ENCODE measurements around the gene SORBS1.

Gene SORBS1

DNA sequence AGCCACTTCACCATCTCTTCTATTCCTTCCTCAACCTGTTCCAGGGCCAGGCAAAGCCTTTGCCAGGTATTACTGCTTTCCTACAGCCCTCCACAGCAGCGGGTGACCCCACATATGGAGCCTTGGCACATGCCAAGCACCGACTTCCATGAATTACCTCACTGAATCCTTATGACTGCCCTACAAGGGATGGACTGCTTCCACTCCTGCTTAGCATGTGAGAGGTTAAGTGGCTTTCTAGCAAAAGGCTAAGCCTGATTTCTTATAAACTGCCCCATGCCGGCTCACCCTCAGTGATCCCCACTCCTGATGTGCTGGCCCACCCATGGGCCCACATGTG lies 226.4 kb downstream of the SORBS1 start:
- DNase-seq: no peak

DNA sequence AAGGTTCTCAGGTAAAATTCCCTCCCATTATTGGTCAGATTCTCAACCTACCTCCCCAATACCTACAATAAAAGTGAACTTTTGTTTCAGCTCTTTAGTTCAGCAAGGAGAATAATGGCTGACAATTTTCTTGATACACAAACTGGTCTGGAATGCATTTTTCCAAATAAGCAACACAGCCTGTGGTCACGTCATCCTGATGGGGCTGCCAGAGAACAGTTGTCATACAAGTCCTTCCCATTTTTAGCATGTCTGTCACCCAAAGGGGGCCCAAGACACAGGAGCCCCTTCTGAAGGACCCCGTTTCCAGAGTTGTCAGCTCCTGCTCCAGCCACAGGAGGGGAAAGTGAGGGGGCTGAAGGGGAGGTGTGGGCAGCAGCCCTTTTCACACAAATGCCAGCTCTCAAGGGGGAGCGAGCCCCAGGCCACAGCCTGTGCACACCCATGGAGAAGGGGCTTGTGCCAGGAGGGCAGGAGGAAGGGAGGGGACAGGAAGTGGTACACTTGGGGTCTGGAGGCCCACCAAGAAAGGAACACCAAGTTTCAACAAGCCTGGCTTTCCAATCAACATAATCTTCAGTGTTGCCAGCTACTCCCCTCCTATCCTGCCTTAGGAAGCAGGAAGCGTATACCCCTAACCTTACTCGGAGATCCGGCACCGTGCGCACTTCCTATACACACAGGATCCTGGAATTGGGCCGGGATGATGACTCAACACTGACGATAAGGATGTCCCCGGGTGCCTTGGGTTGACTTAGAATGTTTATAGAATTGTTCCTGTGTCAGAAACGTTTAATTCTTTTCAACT lies 227.0 kb downstream of the SORBS1 start:
- DNase-seq: no peak

DNA sequence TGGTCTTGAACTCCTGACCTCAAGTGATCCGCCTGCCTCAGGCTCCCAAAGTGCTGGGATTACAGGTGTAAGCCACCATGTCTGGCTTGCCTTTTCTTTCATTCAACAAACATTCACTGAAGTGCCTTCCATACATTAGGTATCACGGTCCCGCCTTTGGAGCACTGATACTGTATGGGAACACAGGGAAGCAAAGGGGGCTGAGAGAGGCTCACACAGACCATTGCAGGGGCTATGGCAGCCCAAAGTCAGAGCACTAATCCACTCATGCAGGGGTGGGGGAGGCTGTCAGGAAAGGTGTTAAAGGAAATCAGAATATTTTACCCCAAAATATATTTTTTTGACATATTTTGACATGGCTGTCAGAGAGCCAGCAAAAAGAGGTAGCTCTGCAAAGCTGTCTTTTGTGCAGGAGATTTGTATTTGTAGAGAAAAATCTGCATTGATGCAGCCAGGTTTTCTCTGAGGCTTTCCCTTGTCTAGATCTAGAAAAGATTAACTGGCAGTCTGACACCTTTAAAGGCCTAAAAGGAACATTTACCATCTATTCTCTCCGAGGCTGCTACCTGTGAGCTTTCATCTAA lies 228.4 kb downstream of the SORBS1 start:
- no peak for DNase-seq

DNA sequence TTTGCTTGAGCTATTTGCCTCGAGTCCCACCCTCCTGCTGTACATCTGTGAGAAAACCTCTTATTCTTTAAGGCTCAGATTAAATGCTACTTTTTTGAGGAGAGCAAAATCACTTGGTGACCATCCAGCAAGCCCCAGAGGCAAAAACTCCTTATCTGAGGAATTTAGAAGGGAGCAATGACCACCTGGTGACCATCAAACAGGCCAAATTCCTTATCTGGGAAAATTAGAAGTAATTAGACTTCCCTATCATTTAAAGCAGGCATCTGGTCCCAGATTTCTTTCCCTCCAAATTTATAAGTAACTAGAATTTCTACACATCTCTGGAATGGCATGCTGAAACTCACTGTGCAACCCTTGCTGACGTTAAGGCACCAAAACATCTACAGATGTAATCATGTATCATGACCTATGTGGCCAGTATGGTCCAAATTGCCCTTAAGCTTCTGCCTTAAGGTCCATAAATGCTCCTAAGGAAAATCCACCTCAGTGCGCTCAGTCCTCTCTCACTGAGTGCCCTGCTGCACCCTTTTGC lies 229.5 kb downstream of the SORBS1 start:
- DNase-seq: no peak

DNA sequence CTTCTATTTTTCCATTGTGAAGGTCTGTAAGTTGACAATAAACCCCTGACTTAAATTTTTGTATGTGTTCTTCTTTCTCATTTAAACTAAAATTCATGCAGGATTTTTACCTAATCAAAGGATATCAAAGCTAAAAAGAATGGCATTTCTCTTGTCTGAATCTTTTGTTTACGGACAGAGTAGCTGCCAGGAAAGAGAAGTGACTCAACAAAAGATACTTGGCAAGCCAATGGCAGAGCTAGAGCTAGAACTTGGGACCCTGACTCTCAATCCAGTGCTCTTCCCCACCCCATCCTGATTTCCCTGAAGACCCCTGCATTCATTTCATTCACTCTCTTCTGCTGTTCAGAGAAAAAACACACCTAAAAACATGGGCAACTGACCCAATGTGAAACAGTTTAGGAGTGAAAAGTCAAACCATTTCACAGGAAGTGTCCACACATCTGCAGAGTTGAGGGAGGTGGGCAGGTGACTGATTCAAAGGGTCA lies 230.2 kb downstream of the SORBS1 start:
- DNase-seq: no peak

DNA sequence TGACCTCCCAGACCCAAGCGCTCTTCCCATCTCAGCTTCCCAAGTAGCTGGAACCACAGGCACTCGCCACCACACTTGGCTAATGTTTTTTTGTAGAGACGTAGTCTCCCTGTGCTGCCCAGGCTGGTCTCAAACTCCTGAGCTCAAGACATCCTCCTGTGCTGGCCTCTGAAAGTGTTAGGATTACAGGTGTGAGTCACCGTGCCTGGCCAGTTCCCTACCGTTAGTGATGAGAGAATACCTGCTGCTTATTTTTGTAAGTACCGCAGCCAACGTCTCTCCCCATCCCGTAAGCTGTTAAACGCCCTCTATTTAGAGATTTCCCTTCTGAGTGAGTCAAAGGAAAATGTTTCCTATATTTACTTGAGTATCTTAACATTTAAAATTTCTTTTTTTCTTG lies 231.9 kb downstream of the SORBS1 start:
- no peak for DNase-seq

DNA sequence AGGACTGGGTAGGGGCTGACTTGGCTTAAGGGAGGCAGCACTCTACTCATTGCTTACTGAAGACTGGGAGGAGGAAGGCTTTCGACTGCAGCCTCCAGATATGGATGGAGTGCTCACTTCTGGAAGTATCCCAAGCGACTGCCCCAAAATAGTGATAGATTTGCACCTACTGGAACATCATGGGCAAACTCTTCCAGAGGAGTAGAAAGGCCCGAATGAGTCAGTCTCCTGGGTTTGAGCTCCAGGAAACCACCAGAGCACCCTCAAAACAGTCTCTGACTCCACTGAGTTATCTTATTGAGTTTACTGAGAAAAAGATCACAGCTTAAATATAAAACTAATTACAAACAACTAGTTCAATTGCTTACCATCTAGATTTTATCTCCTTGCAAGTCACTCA lies 233.2 kb downstream of the SORBS1 start:
- no peak for DNase-seq

DNA sequence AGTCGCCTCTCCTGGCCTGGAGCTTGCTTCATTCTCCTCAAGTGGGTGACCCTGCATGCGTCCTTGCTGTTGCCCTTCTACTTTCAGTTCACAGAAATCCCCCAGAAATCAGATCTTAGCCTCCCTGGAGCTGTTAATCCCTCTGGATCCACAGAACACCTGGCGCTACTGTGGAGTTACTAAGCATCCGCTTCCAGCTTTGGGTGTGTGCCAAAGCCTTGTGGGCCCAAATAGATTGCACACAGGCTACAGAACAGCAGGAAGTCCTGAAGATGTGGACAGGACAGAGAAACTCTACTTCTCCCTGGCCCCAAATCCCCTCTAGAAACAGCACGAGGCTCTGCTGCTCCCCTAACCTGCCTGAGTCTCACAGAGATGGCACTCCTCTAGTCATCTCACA lies 233.8 kb downstream of the SORBS1 start:
- DNase-seq: no peak

DNA sequence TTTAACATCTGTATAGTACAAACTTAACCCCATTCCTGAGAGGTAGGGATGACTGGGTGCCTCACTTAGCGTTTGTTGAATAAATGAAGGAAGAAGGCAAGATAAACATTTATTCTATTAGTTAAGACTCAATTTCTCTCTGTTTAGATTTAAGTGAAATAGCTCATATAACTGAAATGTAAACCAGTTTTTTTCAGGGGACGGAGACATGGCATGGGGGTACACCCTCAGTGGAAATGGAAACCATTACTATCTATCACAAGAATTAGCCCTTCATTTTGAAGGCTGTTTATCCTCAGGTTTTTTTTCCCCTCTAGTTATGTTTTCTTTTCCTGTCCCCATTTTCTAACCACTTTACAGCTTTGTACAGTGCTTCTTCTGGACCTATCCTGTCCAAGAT lies 234.8 kb downstream of the SORBS1 start:
- DNase-seq: no peak

DNA sequence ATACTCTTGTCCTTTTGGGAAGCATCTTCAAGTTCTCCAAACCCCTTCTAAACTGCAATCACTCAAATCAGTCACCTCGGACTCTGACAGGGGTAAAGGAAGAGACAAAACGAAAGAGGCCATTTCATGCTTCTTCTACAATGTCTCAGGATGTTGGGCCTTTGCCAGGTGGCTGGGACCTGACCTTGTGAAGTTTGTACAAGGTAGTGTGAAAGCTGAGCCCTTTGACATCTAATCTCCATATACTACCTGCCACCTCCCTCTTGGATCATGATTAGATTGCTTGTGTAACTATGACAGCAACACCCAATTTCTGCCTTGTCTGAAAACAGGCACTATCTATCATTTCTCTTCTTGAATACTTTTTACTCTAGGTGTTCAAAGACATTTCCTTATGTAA lies 235.3 kb downstream of the SORBS1 start:
- no peak for DNase-seq

DNA sequence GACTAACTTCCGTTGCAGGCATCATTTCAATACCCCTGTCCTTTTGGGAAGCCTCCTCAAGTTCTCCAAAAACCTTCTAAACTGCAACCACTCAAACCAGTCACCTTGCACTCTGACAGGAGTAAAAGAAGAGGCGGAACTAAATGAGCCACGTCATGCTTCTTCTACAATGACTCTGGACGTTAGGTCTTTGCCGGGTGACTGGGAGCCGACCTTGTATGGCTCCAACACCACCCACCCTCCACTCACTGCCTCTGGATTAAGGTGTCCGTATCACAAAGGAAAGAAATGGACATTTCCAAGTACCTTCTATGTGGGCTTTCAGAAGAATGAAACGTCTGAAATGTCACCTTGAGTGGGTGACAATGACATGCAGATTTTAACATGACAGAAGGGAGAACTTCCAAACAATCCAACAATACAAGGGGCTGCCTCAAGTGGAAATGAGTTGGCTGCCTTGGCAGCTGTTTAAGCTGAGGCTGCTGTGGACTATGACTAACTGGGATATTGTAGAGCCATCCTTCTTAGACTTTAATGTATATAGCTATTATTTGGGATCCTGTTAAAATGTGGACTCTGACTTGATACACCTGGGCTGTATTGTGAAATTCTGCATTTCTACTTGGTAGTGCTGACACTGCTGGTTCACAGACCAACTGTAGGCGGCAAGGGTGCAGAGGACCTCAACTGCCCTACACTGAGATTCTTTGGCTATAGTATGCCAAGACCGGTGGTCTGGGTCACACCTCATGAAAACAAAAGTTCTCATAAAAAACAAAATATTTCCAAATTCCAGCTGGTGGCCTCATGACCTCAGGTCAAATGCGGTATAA lies 236.5 kb downstream of the SORBS1 start:
- DNase-seq: no peak

DNA sequence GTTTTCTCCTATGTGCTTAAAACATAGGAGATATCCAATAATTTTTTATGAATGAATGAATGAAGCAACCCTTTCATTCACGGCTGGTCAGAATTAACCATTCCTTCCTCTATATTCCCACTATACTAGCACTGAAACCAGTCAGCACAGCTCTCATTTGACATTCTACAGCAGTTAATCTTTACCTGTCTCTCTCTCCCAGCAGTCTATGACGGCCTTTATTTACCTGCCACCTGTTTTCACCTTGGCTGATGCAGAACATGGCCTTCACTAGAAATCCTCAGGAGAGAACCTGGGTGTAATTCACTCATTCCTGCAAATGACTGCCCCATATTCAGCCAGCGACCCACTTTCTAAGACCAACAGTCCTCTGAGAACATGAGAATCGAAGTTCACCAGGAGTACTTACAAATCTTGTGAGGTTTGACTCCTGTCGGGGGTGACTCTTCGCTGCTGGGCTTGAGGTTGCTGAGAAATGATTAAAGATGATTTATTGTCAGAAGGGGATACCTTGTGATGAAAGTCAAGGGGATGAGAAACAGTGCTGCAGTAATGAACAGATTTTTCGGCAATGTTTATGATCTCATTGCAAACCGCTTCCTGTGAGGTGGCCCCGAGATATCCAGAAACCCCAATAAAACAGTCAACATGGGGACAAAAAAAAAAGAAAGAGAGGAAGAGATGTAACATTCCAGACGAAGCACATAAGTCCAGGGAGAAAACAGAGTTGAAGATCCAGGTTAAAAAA lies 239.4 kb downstream of the SORBS1 start:
- DNase-seq: no peak

DNA sequence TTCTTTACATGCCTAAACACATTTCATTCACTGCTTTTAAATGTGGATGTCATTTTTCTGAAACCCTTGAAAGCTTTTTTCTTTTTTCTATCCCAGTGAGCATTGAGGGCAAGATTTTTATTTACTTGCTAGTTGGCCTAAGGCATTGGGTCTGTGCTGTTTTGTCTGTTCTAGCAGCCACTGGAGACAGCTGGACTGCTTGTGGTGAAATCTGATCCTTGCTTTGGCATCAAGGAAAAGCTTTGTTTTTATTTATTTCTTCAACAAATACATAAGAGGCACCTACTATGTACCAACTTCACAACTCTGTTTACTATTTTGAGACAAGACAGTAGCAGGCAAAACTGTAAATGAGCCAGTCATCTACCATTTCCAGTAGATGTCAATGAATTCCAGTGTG lies 241.9 kb downstream of the SORBS1 start:
- no peak for DNase-seq

DNA sequence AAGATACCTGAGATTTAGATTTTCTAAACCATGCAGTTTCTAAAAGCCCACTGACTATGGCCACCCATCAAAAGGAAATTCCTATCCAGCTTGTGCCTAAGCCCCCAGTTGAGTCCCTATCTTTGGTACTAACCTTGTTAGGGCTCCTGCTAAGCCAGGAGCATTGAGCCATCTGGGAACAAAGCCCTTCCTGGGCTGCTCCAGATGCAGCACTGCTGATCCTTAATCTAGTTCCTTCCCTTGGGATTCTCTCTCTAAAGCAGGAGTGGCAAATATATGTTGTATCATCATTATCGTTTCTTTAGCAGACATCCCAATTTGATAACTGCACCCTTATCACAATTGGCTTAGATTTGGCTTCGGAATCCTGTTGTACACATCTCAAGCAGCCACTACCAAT lies 245.7 kb downstream of the SORBS1 start:
- DNase-seq: no peak

DNA sequence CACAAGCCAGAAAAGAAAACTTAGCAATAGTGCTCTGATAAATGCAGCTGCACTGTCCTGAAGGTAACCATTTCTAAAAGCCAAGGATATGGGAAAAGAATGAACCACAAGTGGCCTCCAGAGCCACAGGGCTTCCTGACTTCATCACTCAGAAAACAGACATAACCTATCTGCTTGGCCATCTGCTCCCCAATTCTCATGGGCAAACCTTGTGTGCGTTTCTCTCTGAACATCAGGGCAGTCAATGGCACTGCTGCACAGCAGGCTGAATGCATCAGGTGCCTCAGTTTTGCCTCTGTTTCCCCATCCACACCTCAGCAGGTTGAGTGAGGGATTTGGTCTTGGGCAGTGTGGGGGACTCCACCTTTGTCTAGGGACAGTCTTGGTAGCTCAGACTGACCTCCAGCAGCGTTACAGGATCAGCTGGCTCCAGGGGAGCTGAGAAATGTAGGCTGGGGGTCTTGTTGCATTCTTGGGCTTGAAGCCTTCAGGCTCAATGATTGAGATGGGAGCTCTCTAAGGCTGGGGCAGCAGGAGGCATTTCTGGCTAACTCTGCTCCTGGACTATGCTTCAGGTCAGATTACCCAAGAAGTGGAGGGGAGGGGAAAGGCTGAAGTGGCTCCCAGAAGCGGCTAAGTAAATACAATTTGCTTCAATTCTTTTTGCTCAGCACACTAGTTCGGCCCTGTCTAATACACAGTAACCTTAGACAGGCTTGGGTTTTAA lies 246.8 kb downstream of the SORBS1 start:
- DNase-seq: no peak

DNA sequence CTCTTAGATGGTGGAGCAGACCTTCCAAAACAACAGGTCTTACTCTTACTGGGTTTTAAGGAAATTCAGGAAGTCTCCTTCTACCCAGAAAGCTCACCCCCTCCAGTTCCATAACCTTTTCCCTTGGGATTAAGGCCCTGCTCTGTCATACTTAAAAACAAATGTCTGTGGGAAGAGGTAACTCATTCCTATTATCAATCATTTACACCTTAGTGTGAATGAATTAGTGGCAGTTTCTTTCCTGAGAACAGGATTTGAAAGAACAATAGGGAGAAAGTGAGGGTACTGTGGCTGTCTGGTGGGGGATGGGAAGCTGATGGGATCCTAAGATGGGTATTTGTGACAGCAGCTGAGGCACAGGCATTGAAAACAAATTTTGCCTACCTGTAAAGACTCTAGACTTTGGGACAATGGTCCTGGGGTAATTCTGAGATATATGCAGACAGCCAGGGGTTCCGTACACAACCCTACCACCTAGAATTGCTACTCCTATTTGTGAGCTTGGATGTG lies 248.1 kb downstream of the SORBS1 start:
- DNase-seq: no peak

DNA sequence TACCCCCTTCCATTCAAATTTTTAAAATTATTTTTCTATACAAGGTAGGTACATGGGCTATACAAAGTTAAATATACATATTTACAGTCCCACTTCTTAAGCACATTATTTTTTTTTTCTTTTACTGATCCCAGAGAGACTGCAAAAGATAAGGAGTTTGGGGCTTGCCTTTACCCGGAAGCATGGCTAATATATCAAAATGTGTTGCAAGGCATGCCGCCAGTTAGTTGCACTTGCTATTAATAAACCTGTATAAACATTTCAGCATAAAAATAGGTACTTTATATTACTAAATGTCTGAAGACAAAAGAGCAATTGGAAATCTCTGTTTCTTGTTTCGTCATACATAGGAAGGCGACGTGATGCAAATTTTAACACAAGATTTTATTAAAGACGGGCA lies 248.9 kb downstream of the SORBS1 start:
- no peak for DNase-seq

DNA sequence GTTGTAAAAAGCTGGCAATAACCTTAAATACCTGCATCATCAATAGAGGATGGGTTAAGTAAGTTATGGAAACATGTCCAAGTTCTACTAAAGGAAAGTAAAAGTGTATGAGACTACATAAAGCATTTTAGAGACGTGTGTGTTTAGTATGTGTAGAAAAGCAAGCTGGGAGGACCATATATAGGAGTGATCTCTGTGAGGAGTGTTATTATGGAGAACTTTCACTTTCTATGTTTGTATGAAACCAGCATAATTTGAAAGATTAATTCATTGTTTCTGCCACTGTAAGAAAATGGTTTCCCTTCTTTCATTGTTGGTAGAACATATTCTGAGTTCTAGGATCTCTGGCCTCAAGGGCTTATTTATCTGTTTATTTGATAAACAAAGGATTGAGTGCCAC lies 251.2 kb downstream of the SORBS1 start:
- DNase-seq: no peak

DNA sequence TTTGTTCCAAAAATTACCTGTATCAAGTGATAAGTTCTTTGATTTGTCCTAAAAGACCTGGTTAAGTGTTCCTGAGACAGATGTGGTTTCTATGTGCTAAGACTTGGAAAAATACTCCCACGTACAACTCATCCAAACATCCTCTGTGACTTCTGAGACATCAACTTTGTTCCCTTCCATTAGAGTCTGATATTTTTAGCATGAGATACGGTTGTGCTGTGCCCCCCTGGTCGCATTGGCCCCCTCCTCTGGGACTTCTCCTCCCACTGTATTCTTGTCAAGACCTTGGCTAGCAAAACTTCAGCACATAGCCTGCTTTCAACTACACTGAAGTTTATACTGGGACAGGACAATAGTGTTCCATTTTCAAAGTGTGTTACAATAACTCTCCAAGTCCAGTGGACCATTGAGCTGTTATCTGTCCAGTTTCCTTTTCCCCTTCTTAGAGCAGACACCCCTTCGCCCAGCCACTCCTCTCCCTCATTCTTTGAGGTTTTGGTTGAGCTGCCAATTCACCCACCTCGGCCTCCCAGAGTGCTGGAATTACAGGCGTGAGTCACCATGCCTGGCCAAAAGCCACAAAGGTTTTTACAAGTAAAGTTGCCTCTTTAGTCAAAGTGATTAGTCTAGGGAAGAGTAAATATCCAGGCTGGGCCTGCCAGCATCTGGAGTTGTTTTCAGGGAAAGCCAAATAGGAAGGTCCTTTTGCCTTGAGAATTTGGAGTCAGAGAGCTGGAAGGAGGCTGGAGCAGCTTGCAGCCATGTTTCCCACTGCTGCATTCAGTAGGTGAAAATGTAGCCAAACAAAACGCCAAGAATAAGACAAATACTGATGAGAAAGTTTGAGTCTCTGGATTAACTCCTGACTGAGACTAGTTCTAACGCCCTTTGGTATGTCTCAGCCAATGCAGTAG lies 252.5 kb downstream of the SORBS1 start:
- no peak for DNase-seq

DNA sequence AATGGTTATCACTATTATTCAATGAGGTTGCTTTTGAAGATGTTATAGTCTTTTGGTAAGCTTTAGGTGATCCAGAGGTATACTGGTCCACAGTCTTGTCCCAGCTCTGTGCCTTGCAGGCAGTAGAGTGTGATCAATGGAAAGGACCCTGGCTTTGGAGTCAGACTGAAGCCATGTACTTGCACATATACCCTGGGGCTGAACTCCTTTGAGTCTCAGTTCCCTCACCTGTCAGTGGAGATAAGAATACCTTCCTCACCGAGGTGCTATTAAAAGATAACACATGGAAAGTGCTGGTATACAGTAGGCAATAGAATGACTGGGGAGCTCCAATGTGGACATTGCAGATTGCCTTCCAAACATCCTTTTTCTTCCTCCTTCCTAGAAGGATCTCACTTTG lies 254.3 kb downstream of the SORBS1 start:
- no peak for DNase-seq

DNA sequence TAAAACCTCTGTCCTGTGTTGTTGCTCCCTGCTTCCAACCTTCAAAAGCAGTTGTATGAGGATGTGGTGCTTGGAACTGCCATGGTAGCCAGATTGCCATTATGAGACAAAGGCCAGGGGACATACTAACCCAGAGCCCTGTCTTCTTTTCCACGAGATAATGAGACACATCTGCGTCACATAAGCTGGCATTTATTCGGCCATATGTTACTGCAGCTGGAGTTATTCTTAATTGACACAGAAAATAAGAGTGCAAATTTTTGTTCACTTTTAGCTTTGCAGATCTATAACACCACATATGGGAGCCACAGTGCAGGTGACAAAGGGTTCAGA lies 254.9 kb downstream of the SORBS1 start:
- DNase-seq: no peak
